ENCODE data around the gene TACC2.

- TF ChIP-seq POLR2AphosphoS5 (IDR thresholded peaks at IDR 0.05; ENCODE audit: insufficient read depth in 1 of 2, low read depth in 1 of 2) (no peak), POLR2A (IDR thresholded peaks at IDR 0.05) (no peak), CTCF (IDR thresholded peaks at IDR 0.05) (no peak)
Measured at GRCh38 chr10:122116331-122116730, 127.4 kb downstream of the TACC2 start.

Measured in vagina (tissue), 2 donors.